ENCODE data around the gene GRIN1. TPM values are rescaled to one million over a fixed set of nuclear protein-coding genes. Genes with fewer than 3 reads are reported as not detected.

Gene GRIN1
- total RNA-seq, 1 experiment from 2014 or later, result 2.9 TPM

GRCh38 chr9:137116027-137116507 is 22.9 kb upstream of the GRIN1 start:
- Histone ChIP-seq H3K9ac (ENCODE audit: extremely low read depth, insufficient read length, low read length) (no peak overlapping the region), H3K79me1 (ENCODE audit: insufficient read depth, low read depth, low read length, poor library complexity, severe bottlenecking) (no peaks in the 10 kb centered on the region), H3K23me2 (ENCODE audit: insufficient read length, low read depth, low read length, poor library complexity, severe bottlenecking) (no peaks in the 10 kb centered on the region), H3K27me3 (ENCODE audit: insufficient read depth, low read length) (peaks cover 4% of the 10 kb centered on the region; the same call in 1 of the 2 replicates), H2BK15ac (ENCODE audit: low read depth, low read length) (no peak overlapping the region), H2BK20ac (ENCODE audit: low read depth, low read length, poor library complexity, severe bottlenecking) (no peak overlapping the region), H3K27ac (ENCODE audit: insufficient read length, low read depth, low read length) (no peak overlapping the region), H3K79me2 (ENCODE audit: insufficient read depth, low read length) (no peaks in the 10 kb centered on the region), H4K8ac (replicated peaks; ENCODE audit: insufficient read length, low read depth, low read length) (no peak overlapping the region), H3K56ac (ENCODE audit: insufficient read length, low read depth, low read length) (no peak overlapping the region), H3K14ac (ENCODE audit: insufficient read depth, low read length) (no peak overlapping the region), H3K9me3 (ENCODE audit: control insufficient read depth, low read depth, low read length) (no peaks in the 10 kb centered on the region), H4K91ac (ENCODE audit: insufficient read length, low read depth, low read length) (no peak overlapping the region), H3K4me1 (ENCODE audit: insufficient read depth, low read length) (no peaks in the 10 kb centered on the region), H3K23ac (ENCODE audit: insufficient read length, low read depth, low read length) (no peak overlapping the region), H2BK12ac (ENCODE audit: insufficient read length, low read depth, low read length) (no peak overlapping the region), H3T11ph (ENCODE audit: low read length) (no peak overlapping the region), H3K4me2 (ENCODE audit: insufficient read depth, insufficient read length, low read length) (no peak overlapping the region), H2BK120ac (ENCODE audit: low read depth, low read length, poor library complexity, severe bottlenecking) (no peak overlapping the region), H2BK5ac (ENCODE audit: insufficient read length, low read length) (no peak overlapping the region), H2AK5ac (ENCODE audit: insufficient read length, low read length) (no peak overlapping the region), H4K20me1 (ENCODE audit: control insufficient read depth, insufficient read depth, insufficient read length) (no peaks in the 10 kb centered on the region), H4K5ac (ENCODE audit: insufficient read length, low read depth, low read length) (no peak overlapping the region), H3K4ac (ENCODE audit: low read depth, low read length) (no peak overlapping the region), H2AFZ (ENCODE audit: low read length) (no peak overlapping the region), H3K18ac (ENCODE audit: insufficient read length, low read depth, low read length) (no peak overlapping the region)
- peaks cover 0 to 3% of the 10 kb centered on the region in 2 experiments; a peak in 2 of 5 replicates for H3K9me3 Mint-ChIP-seq
- no peaks in the 10 kb centered on the region for H3K36me3 Mint-ChIP-seq (ENCODE audit: insufficient read depth in 1 of 3, low read depth in 3 of 3)
- no peak; the same call in 2 of the 3 replicates for TF ChIP-seq CTCF (conservative IDR thresholded peaks at IDR 0.05)
- DNase-seq, result no peak
- peak overlapping the region in 1 of 3 experiments; percentile 67; a peak in 1 of 7 replicates for H3K27ac Mint-ChIP-seq
- no CpG with 5 or more reads among the region's 6 CpGs for WGBS (ENCODE audit: extremely low coverage, insufficient read length, low lambda C conversion rate)
- no peaks in the 10 kb centered on the region for H3K4me1 Mint-ChIP-seq
- H3K4me3 Mint-ChIP-seq, result no peak overlapping the region
- peaks cover 46% of the 10 kb centered on the region for H3K27me3 Mint-ChIP-seq (ENCODE audit: low read depth)

Measured in H9 (cell line).